Uterus (tissue), 2 donors: ENCODE measurements around the gene TFF2.

ENCODE experiments used
- CTCF ChIP-seq, 4 experiments: fragments of 200-600 bp in 2 of 4; fragments of 450-650 bp in 2 of 4; sonication (generic) in 2 of 4; IDR thresholded peaks; one replicate each; pipeline ENCODE4 v1.5.1; 2016 to 2019; ENCODE audit warnings: antibody characterized with exemption in 4 of 4, mild to moderate bottlenecking in 2 of 4, moderate library complexity in 1 of 4
- POLR2A ChIP-seq, 2 donors: fragments of 450-650 bp; IDR thresholded peaks; one replicate each; pipeline ENCODE4 v1.6.1; 2016; ENCODE audit warnings: antibody characterized with exemption in 2 of 2, mild to moderate bottlenecking in 1 of 2, moderate library complexity in 1 of 2

- TF ChIP-seq CTCF (IDR thresholded peaks at IDR 0.05) = no peak
- TF ChIP-seq POLR2A (IDR thresholded peaks at IDR 0.05) = no peak
These were observed 46.3 kb upstream of the TFF2 start for GRCh38 chr21:42396799-42397745.
